ENCODE data around the gene ARHGAP28.

DNA sequence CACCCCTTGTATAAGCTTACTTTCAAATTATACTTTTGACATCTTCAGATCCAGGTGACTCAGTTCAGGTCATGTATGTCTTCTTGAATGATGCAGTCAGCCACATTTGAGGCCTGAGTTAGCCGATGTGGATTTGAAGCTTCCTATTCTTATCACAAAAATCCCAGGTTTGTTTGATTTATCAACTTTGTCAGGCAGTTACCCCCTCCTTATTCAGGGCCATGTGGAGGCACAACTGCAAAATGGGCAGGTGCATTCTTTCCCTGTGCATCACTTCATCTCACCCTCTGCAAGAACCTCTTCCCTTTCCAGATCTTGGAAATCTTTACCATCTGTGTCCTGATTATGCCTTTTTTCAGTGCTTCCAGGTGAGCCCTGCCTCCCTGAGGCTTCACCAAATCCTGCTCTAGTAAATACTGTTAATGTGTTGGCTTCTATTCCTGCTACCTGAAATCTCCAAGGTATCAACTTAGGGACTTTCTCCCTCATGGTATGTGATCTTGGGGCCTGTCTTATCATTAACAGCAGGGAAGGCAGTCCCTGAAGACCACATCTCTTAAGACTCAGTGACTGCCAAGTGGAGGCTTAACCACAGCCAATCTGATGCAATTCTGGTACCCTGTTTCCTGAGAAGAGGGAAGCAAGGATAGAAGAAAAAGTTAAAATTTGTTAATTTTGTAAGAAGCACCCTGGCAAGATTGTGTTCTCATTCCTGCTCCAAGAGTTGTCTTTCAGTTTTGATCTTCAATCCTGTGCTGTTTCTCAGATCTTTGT lies 9.4 kb upstream of the ARHGAP28 start:
- no peak for TF ChIP-seq POLR2A (IDR thresholded peaks at IDR 0.05)
- TF ChIP-seq, protein P1, sequence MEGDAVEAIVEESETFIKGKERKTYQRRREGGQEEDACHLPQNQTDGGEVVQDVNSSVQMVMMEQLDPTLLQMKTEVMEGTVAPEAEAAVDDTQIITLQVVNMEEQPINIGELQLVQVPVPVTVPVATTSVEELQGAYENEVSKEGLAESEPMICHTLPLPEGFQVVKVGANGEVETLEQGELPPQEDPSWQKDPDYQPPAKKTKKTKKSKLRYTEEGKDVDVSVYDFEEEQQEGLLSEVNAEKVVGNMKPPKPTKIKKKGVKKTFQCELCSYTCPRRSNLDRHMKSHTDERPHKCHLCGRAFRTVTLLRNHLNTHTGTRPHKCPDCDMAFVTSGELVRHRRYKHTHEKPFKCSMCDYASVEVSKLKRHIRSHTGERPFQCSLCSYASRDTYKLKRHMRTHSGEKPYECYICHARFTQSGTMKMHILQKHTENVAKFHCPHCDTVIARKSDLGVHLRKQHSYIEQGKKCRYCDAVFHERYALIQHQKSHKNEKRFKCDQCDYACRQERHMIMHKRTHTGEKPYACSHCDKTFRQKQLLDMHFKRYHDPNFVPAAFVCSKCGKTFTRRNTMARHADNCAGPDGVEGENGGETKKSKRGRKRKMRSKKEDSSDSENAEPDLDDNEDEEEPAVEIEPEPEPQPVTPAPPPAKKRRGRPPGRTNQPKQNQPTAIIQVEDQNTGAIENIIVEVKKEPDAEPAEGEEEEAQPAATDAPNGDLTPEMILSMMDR (IDR thresholded peaks at IDR 0.05): no peak

All from right lobe of liver (tissue), 4 donors.